Endometrial microvascular endothelial cells (primary cell): ENCODE measurements around the gene WNT2. TPM values are rescaled to one million over a fixed set of nuclear protein-coding genes. Genes with fewer than 3 reads are reported as not detected.

Experiments
- in situ Hi-C: cut with HindIII; loops from 2 replicates; pipeline ENCODE4 v1.10.0; 2017; ENCODE audit warnings: low sequenced_read_pairs, low pct_unique_long_range_greater_than_20kb; ENCODE audit errors: inconsistent ontology term
- total RNA-seq: library from RNA; depleted of rRNA; stranded (reverse); fragments of >200 nt; gene quantifications from one replicate; pipeline ENCODE4 v1.2.3, GENCODE V29; 2015; ENCODE audit errors: inconsistent ontology term

WNT2 gene
- not detected for total RNA-seq

- in situ Hi-C loops, result no loop called here
These were observed at the start of gene WNT2 for GRCh38 chr7:117322741-117323304. TSS of gene WNT2 (minus strand) at chr7:117323058. CDS start at chr7:117322989, 69 bp downstream.

GRCh38 chr7:117372073-117372472 lies 49.2 kb upstream of the WNT2 start:
- in situ Hi-C loops, result no loop called here

GRCh38 chr7:117364339-117365080 lies 41.7 kb upstream of the WNT2 start:
- in situ Hi-C loops, result no loop called here

GRCh38 chr7:117362294-117362888 lies 39.5 kb upstream of the WNT2 start:
- in situ Hi-C loops, result no loop called here

- in situ Hi-C loops, result no loop called here
These were observed 27.2 kb upstream of the WNT2 start for GRCh38 chr7:117350027-117350426.

- in situ Hi-C loops, result no loop called here
These were observed 26.7 kb upstream of the WNT2 start for GRCh38 chr7:117349570-117349969.

GRCh38 chr7:117347962-117348672 lies 25.3 kb upstream of the WNT2 start:
- in situ Hi-C loops, result no loop called here

- in situ Hi-C loops, result no loop called here
These were observed 24.6 kb upstream of the WNT2 start for GRCh38 chr7:117347480-117347879.

- in situ Hi-C loops, result no loop called here
These were observed 23.3 kb upstream of the WNT2 start for GRCh38 chr7:117346161-117346560.

- in situ Hi-C loops, result no loop called here
These were observed 15.2 kb upstream of the WNT2 start for GRCh38 chr7:117338020-117338419.

GRCh38 chr7:117333168-117333567 lies 10.3 kb upstream of the WNT2 start:
- in situ Hi-C loops, result no loop called here

GRCh38 chr7:117332031-117332430 lies 9.2 kb upstream of the WNT2 start:
- in situ Hi-C loops, result no loop called here

- in situ Hi-C loops, result no loop called here
These were observed 3.0 kb upstream of the WNT2 start for GRCh38 chr7:117325836-117326235.

GRCh38 chr7:117324960-117325359 lies 2.1 kb upstream of the WNT2 start:
- in situ Hi-C loops, result no loop called here

- in situ Hi-C loops, result no loop called here
These were observed 1.2 kb upstream of the WNT2 start for GRCh38 chr7:117323851-117324711.

GRCh38 chr7:117323305-117323850 lies 520 bp upstream of the WNT2 start:
- in situ Hi-C loops, result no loop called here

- in situ Hi-C loops, result no loop called here
These were observed 2.3 kb downstream of the WNT2 start for GRCh38 chr7:117320523-117320922.

GRCh38 chr7:117319181-117319580 lies 3.7 kb downstream of the WNT2 start:
- in situ Hi-C loops, result no loop called here

GRCh38 chr7:117313582-117313981 lies 9.3 kb downstream of the WNT2 start:
- in situ Hi-C loops, result no loop called here
